HG02623 (cell line): ENCODE data around the gene PRSS58.

ENCODE experiments used
- ATAC-seq: cut with Tn5 transposase; IDR thresholded peaks from one replicate; pipeline ENCODE4 v1.9.1; 2021; ENCODE audit warnings: moderate library complexity; ENCODE audit not compliant: unreplicated experiment

PRSS58 gene

DNA sequence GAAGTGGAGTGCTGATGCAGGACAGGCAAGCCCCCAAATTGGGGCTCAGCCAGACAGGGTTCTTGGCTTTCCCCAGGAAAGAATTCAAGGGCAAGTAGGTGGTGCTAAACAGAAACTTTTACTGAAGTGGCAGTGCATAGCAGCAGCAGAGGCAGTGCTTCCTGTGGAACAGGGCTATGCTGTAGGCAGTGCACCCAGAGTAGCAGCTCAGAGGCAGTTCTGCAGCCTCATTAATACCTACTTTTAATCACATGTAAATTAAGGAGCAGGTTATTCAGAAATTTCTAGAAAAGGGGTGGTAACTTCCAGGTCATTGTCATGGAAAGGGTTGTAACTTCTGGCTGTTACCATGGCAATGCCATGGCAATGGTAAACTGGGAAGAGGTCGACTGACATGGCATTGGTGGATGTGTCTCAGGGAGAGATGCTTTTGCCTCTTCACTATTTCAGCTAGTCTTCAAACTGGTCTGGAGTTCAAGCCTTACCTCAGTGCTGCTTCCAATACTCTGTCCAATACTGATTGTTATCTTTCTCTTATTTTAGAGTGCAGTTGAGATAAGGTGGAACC, 29.2 kb downstream of the PRSS58 start:
- no peak for ATAC-seq
